AG04450 (cell line): ENCODE measurements around the gene NIPSNAP3A. TPM values are rescaled to one million over a fixed set of nuclear protein-coding genes. Genes with fewer than 3 reads are reported as not detected.

Experiments
- CTCF ChIA-PET: fragments of 300-600, 350-600 bp; formaldehyde crosslinking; extraction: SDS; loops from one replicate; lab custom pipeline; 2022; ENCODE audit warnings: antibody characterized with exemption, inconsistent platforms; lab: Charles Lee
- POLR2A ChIA-PET: fragments of 350-600 bp; formaldehyde crosslinking; extraction: SDS; loops from one replicate; lab custom pipeline; 2021; ENCODE audit warnings: antibody characterized with exemption, inconsistent platforms; lab: Yijun Ruan, JAX
- DNase-seq: peaks from one replicate; pipeline ENCODE4 v3.0.0-alpha.2; 2011; ENCODE audit warnings: low read depth, low spot score
- H3K27ac ChIP-seq: one replicate; pipeline ENCODE4 v1.5.1; 2012; ENCODE audit warnings: low read depth, low read length, control low read depth
- H3K27me3 ChIP-seq: one replicate; pipeline ENCODE4 v1.6.0; 2012; ENCODE audit warnings: low read length; ENCODE audit not compliant: control insufficient read depth, insufficient read depth
- H3K4me3 ChIP-seq: 2 replicates; pipeline ENCODE4 v1.5.1; 2011; ENCODE audit warnings: mild to moderate bottlenecking, low read depth, low read length, control low read depth
- H3K9me3 ChIP-seq: 2 replicates; pipeline ENCODE4 v1.5.1; 2012; ENCODE audit warnings: low read length; ENCODE audit not compliant: control insufficient read depth, insufficient read depth
- polyA plus RNA-seq: library from polyadenylated mRNA; depleted of rRNA; stranded (reverse); fragments of >200 nt; gene quantifications from 2 replicates; pipeline ENCODE4 v1.2.3, GENCODE V29; 2011
- TF ChIP-seq, protein P1 (sequence below): IDR thresholded peaks from 2 replicates; pipeline ENCODE4 v1.5.1; 2011; ENCODE audit warnings: low read depth, low read length, control low read depth, inconsistent platforms

Gene NIPSNAP3A
- polyA plus RNA-seq, 1 experiment, result 42.5 TPM

DNA sequence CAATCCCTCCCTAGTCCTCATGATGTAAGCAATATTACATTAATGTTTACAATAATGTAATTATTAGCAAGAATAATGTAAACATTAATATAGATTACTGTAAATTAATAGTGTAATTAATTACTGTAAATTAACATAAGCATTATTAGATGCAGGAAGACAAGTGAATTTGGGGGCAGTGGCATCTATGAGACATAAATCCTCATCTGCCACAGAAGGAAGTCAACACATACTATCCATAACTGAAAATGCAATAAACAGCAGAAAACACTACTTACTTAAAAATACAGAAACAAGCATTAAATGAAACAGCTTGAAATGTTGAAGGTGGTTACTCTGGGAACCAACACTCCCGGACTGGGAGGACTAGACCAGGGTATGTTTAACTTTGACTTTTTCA lies 685 bp upstream of the NIPSNAP3A start:
- H3K9me3 ChIP-seq, result no peaks in the 10 kb centered on the region; the same call in 1 of the 2 replicates
- peak overlapping the region; percentile 78 for H3K4me3 ChIP-seq
- TF ChIP-seq, protein P1, sequence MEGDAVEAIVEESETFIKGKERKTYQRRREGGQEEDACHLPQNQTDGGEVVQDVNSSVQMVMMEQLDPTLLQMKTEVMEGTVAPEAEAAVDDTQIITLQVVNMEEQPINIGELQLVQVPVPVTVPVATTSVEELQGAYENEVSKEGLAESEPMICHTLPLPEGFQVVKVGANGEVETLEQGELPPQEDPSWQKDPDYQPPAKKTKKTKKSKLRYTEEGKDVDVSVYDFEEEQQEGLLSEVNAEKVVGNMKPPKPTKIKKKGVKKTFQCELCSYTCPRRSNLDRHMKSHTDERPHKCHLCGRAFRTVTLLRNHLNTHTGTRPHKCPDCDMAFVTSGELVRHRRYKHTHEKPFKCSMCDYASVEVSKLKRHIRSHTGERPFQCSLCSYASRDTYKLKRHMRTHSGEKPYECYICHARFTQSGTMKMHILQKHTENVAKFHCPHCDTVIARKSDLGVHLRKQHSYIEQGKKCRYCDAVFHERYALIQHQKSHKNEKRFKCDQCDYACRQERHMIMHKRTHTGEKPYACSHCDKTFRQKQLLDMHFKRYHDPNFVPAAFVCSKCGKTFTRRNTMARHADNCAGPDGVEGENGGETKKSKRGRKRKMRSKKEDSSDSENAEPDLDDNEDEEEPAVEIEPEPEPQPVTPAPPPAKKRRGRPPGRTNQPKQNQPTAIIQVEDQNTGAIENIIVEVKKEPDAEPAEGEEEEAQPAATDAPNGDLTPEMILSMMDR, result no peak
- ChIA-PET CTCF (no interaction called here), POLR2A (no interaction called here)
- no peak overlapping the region for H3K27ac ChIP-seq
- DNase-seq, result no peak
- H3K27me3 ChIP-seq, result no peaks in the 10 kb centered on the region

DNA sequence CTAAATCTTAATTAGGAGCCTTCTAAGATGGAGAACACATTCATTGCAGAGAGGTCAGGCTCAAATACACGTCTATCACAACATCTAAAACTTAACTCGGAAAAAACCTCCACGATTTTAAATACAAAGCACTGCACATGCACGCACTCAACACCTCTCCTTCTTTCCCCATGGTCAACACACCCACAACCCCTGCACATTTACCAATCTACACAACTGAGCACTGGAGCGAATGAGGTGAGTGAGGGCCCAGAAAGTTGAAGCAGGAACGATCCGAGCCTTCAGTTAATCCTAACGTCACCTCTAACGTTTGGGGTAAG lies 278 bp upstream of the NIPSNAP3A start:
- ChIA-PET CTCF (no interaction called here), POLR2A (interaction anchor here (0.6 kb wide), 1 partner anchor 379 kb away, joined by 4 read pairs; no protein-coding TSS in a partner anchor)
- TF ChIP-seq, protein P1, result no peak
- Histone ChIP-seq H3K4me3 (peak overlapping the region; percentile 78), H3K27ac (no peak overlapping the region), H3K27me3 (no peaks in the 10 kb centered on the region), H3K9me3 (no peaks in the 10 kb centered on the region; the same call in 1 of the 2 replicates)
- DNase-seq, result no peak

GRCh38 chr9:104748359-104749031 lies 1.0 kb downstream of the NIPSNAP3A start:
- no peak for DNase-seq
- POLR2A ChIA-PET, result interaction anchor here (0.6 kb wide), 1 partner anchor 496 kb away, joined by 3 read pairs; no protein-coding TSS in a partner anchor
- no peaks in the 10 kb centered on the region; the same call in 1 of the 2 replicates for H3K9me3 ChIP-seq
- H3K27ac ChIP-seq, result peak overlapping the region; percentile 69
- H3K4me3 ChIP-seq, result peak overlapping the region; percentile 78
- CTCF ChIA-PET, result interaction anchor here (0.5 to 0.6 kb wide), 2 partner anchors 747 to 762 kb away, joined by 3 to 4 read pairs; no protein-coding TSS in a partner anchor
- H3K27me3 ChIP-seq, result no peaks in the 10 kb centered on the region
- TF ChIP-seq, protein P1, result no peak

GRCh38 chr9:104750185-104750767 lies 2.8 kb downstream of the NIPSNAP3A start:
- TF ChIP-seq, protein P1, result no peak

DNA sequence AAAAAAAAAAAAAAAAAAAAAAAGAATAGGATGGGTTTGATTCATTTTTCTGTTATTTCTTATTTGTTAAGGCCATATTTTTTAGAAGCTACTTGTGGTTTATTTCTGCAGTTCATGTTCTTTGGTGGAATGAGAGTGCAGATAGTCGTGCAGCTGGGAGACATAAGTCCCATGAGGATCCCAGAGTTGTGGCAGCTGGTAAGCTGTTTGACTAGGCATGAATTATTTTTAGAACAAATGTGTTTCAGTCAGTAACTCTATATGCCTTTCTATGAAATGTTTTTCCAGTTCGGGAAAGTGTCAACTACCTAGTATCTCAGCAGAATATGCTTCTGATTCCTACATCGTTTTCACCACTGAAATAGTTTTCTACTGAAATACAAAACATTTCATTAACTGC lies 11.5 kb downstream of the NIPSNAP3A start:
- Histone ChIP-seq H3K27ac (no peak overlapping the region), H3K4me3 (no peak overlapping the region), H3K27me3 (no peaks in the 10 kb centered on the region), H3K9me3 (no peaks in the 10 kb centered on the region)
- ChIA-PET CTCF (interaction anchor here (0.6 to 0.7 kb wide), 3 partner anchors 11 to 656 kb away, joined by 3 to 4 read pairs (median 3); no protein-coding TSS in a partner anchor), POLR2A (no interaction called here)
- TF ChIP-seq, protein P1, result no peak
- DNase-seq, result no peak

More at GRCh38 chr9:104750185-104750767, 2.8 kb downstream of the NIPSNAP3A start:
- DNase-seq, result no peak
- H3K9me3 ChIP-seq, result no peaks in the 10 kb centered on the region; the same call in 1 of the 2 replicates
- H3K4me3 ChIP-seq, result no peak overlapping the region
- H3K27ac ChIP-seq, result no peak overlapping the region
- H3K27me3 ChIP-seq, result no peaks in the 10 kb centered on the region
- ChIA-PET POLR2A (no interaction called here), CTCF (no interaction called here)
